Measurements from ENCODE around the gene HDAC4. TPM values are rescaled to one million over a fixed set of nuclear protein-coding genes. Genes with fewer than 3 reads are reported as not detected.

The HDAC4 gene
- total and polyA plus RNA-seq, 4 donors, result 2.9 to 37.2 (median 4.4) TPM

DNA sequence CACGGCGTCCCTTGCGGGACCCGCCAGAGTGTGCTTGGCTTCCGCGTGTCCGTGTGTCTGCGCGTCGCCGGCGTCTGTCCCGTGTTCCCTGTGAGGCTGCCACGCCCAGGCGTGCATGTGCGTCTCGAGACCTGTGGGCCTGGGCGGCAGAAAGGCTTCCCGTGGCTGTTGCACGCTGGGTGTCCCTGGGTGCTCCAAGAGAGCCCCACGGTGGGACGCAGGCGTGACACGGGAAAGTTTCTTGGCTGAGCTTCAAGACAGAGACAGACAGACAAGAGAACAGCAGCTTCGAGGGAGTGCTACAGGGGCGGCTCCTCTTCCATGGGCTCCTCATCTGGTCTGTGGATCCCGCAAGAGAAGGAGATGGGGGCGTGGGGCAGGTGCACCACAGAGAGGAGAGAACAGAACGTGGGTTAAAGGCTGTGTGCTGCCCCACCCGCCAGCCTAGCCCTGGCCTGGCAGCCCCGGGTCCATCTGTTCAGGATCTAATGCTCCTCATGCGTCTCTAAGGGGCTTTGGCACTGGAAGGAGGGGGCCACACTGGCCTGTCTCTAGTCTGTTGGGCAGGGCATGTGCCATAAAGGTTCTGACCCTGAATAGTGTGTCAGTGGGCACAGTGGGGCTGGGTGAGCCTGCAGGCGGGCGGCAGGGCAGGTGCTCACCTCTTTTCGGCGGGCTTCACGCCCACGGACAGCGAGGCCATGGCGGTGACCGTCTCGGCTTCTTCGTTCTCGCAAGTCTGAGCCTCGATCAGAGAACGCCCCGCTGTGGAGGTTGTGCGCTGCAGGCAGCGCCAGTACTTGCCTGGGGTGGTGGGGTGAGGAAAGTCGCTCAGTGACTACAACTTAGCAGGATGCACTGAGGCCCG is 347.8 kb downstream of the HDAC4 start:
- WGBS, result 98% methylated on average over 51 of the region's 51 CpGs
- H3K27me3 ChIP-seq (ENCODE audit: control insufficient read depth in 4 of 4, insufficient read depth in 4 of 4, low read length in 3 of 4), result no peaks in the 10 kb centered on the region
- no peak overlapping the region for H3K9ac ChIP-seq (ENCODE audit: low read depth in 1 of 2, low read length in 2 of 2)
- H3K9me3 ChIP-seq (ENCODE audit: control insufficient read depth in 4 of 4, low read length in 3 of 4), result peaks cover 0 to 2% (median 0%) of the 10 kb centered on the region in 4 donors
- TF ChIP-seq YY1 (IDR thresholded peaks at IDR 0.05), result no peak
- no peak for TF ChIP-seq EGR1 (IDR thresholded peaks at IDR 0.05; ENCODE audit: low read depth in 2 of 2)
- no peak for TF ChIP-seq HNF4G (IDR thresholded peaks at IDR 0.05)
- TF ChIP-seq SP1 (IDR thresholded peaks at IDR 0.05), result no peak
- no peak for TF ChIP-seq MAX (IDR thresholded peaks at IDR 0.05)
- no peak for TF ChIP-seq JUND (IDR thresholded peaks at IDR 0.05)
- no peak for TF ChIP-seq NR2F2 (IDR thresholded peaks at IDR 0.05)
- no peak for TF ChIP-seq GABPA (IDR thresholded peaks at IDR 0.05 in 1 of 2, conservative IDR thresholded peaks at IDR 0.05 in 1 of 2)
- TF ChIP-seq ATF3 (IDR thresholded peaks at IDR 0.05), result no peak
- no peak for TF ChIP-seq TAF1 (conservative IDR thresholded peaks at IDR 0.05)
- peaks cover 7 to 23% (median 10%) of the 10 kb centered on the region in 4 donors for H3K36me3 ChIP-seq (ENCODE audit: control insufficient read depth in 4 of 4, insufficient read depth in 3 of 4, low read depth in 1 of 4, low read length in 3 of 4)
- no peak overlapping the region for H3K27ac ChIP-seq (ENCODE audit: low read depth in 1 of 2, low read length in 2 of 2)
- no peak overlapping the region for H3K4me3 ChIP-seq (ENCODE audit: low read depth in 1 of 3, low read length in 3 of 3)
- DNase-seq (ENCODE audit: low spot score), result no peak
- no peaks in the 10 kb centered on the region for H3K4me1 ChIP-seq (ENCODE audit: control insufficient read depth in 4 of 4, insufficient read depth in 4 of 4, low read length in 3 of 4)

- no peaks in the 10 kb centered on the region for H3K27me3 ChIP-seq (ENCODE audit: control insufficient read depth in 4 of 4, insufficient read depth in 4 of 4, low read length in 3 of 4)
- H3K4me3 ChIP-seq (ENCODE audit: low read depth in 1 of 3, low read length in 3 of 3), result no peak overlapping the region
- no peak overlapping the region for H3K9ac ChIP-seq (ENCODE audit: low read depth in 1 of 2, low read length in 2 of 2)
- H3K36me3 ChIP-seq (ENCODE audit: control insufficient read depth in 4 of 4, insufficient read depth in 3 of 4, low read depth in 1 of 4, low read length in 3 of 4), result peaks cover 4 to 22% (median 8%) of the 10 kb centered on the region in 4 donors
- no peak for DNase-seq (ENCODE audit: low spot score)
- H3K9me3 ChIP-seq (ENCODE audit: control insufficient read depth in 4 of 4, low read length in 3 of 4), result no peaks in the 10 kb centered on the region
- no peaks in the 10 kb centered on the region for H3K4me1 ChIP-seq (ENCODE audit: control insufficient read depth in 4 of 4, insufficient read depth in 4 of 4, low read length in 3 of 4)
- 97% methylated on average over 19 of the region's 19 CpGs for WGBS
- TF ChIP-seq SP1 (IDR thresholded peaks at IDR 0.05) (no peak), MAX (IDR thresholded peaks at IDR 0.05) (no peak), TAF1 (conservative IDR thresholded peaks at IDR 0.05) (no peak), YY1 (IDR thresholded peaks at IDR 0.05) (no peak), JUND (IDR thresholded peaks at IDR 0.05) (no peak)
- H3K27ac ChIP-seq (ENCODE audit: low read depth in 1 of 2, low read length in 2 of 2), result no peak overlapping the region
These were observed 348.9 kb downstream of the HDAC4 start for GRCh38 chr2:239051891-239052445.

GRCh38 chr2:239050252-239050649 is 350.6 kb downstream of the HDAC4 start:
- H3K4me1 ChIP-seq (ENCODE audit: control insufficient read depth in 4 of 4, insufficient read depth in 4 of 4, low read length in 3 of 4), result no peaks in the 10 kb centered on the region

More at GRCh38 chr2:239050252-239050649, 350.6 kb downstream of the HDAC4 start:
- 96% methylated on average over 3 of the region's 3 CpGs for WGBS
- TF ChIP-seq FOXA2 (IDR thresholded peaks at IDR 0.05) (no peak), ATF3 (IDR thresholded peaks at IDR 0.05) (no peak), RAD21 (IDR thresholded peaks at IDR 0.05) (no peak), HNF4G (IDR thresholded peaks at IDR 0.05) (no peak), GABPA (IDR thresholded peaks at IDR 0.05 in 1 of 2, conservative IDR thresholded peaks at IDR 0.05 in 1 of 2) (no peak), SP1 (IDR thresholded peaks at IDR 0.05) (no peak)
- TF ChIP-seq, protein P1, sequence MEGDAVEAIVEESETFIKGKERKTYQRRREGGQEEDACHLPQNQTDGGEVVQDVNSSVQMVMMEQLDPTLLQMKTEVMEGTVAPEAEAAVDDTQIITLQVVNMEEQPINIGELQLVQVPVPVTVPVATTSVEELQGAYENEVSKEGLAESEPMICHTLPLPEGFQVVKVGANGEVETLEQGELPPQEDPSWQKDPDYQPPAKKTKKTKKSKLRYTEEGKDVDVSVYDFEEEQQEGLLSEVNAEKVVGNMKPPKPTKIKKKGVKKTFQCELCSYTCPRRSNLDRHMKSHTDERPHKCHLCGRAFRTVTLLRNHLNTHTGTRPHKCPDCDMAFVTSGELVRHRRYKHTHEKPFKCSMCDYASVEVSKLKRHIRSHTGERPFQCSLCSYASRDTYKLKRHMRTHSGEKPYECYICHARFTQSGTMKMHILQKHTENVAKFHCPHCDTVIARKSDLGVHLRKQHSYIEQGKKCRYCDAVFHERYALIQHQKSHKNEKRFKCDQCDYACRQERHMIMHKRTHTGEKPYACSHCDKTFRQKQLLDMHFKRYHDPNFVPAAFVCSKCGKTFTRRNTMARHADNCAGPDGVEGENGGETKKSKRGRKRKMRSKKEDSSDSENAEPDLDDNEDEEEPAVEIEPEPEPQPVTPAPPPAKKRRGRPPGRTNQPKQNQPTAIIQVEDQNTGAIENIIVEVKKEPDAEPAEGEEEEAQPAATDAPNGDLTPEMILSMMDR (IDR thresholded peaks at IDR 0.05; ENCODE audit: low read depth, low read length, missing input control), result no peak
- Histone ChIP-seq H3K9me3 (ENCODE audit: control insufficient read depth in 4 of 4, low read length in 3 of 4) (no peaks in the 10 kb centered on the region), H3K27ac (ENCODE audit: low read depth in 1 of 2, low read length in 2 of 2) (no peak overlapping the region), H3K27me3 (ENCODE audit: control insufficient read depth in 4 of 4, insufficient read depth in 4 of 4, low read length in 3 of 4) (no peaks in the 10 kb centered on the region), H3K4me3 (ENCODE audit: low read depth in 1 of 3, low read length in 3 of 3) (no peak overlapping the region), H3K36me3 (ENCODE audit: control insufficient read depth in 4 of 4, insufficient read depth in 3 of 4, low read depth in 1 of 4, low read length in 3 of 4) (peaks cover 4 to 19% (median 8%) of the 10 kb centered on the region in 4 donors), H3K9ac (ENCODE audit: low read depth in 1 of 2, low read length in 2 of 2) (no peak overlapping the region)
- DNase-seq (ENCODE audit: low spot score), result no peak
